ENCODE results near the gene LDLRAP1. TPM values are rescaled to one million over a fixed set of nuclear protein-coding genes. Genes with fewer than 3 reads are reported as not detected.
A peak's percentile ranks its signal among the peaks of the same experiment; 100 is the strongest.
"Not testable (repeated sequence)": the region's sequence is repeated elsewhere in the genome, so short reads cannot be mapped to it uniquely, and the experiment has no call there.

The LDLRAP1 gene
- total and polyA plus RNA-seq, 2 of the 4 experiments (the other 2 are of a cell fraction), result 4.5 to 14.4 TPM

DNA sequence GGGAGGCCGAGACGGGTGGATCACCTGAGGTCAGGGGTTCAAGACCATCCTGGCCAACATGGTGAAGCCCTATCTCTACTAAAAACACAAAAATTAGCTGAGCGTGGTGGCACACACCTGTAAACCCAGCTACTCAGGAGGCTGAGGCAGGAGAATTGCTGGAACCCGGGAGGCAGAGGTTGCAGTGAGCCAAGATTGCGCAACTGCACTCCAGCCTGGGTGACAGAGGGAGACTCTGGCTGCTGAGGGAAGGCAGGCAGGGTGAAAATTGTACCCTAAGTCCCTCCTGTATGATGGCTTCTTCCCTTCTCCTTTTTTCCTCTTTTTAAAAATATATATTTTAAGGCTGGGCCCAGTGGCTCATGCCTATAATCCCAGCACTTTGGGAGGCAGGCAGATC, 53.2 kb downstream of the LDLRAP1 start:
- H4K5ac ChIP-seq (ENCODE audit: low read depth, low read length); H2BK15ac ChIP-seq (ENCODE audit: low read depth, low read length); dilution Hi-C loops (cut with HindIII; ENCODE audit: low sequenced_read_pairs, unreplicated experiment); H3K23ac ChIP-seq (ENCODE audit: low read depth, low read length); H2AFZ ChIP-seq (replicated peaks; ENCODE audit: low read length, poor library complexity); BruUV-seq (replicated peaks); H4K91ac ChIP-seq (ENCODE audit: insufficient read depth, low read depth, low read length); H4K8ac ChIP-seq (ENCODE audit: low read depth in 2 of 2, low read length in 2 of 2); ATAC-seq (ENCODE audit: low read depth); DNase-seq; H3K9me1 ChIP-seq (ENCODE audit: insufficient read depth, low read length); H2AK9ac ChIP-seq (replicated peaks; ENCODE audit: low read depth, low read length, poor library complexity); H3K4me3 ChIP-seq (ENCODE audit: insufficient read depth, low read depth, low read length); CTCF ChIA-PET; H3K14ac ChIP-seq (replicated peaks; ENCODE audit: low read depth, low read length); H4K20me1 ChIP-seq (ENCODE audit: insufficient read depth, low read length); H3K4me1 ChIP-seq (ENCODE audit: control insufficient read depth, insufficient read depth, low read length); H2BK5ac ChIP-seq (ENCODE audit: low read depth, low read length, poor library complexity, severe bottlenecking); H3K18ac ChIP-seq (ENCODE audit: low read depth, low read length); H3K27ac ChIP-seq (ENCODE audit: insufficient read depth, low read length); H3K9ac ChIP-seq (ENCODE audit: low read depth, low read length); H2BK20ac ChIP-seq (ENCODE audit: low read depth, low read length); H3K79me1 ChIP-seq (ENCODE audit: low read depth in 1 of 2, low read length in 2 of 2); intact Hi-C loops (cut with micrococcal nuclease); H3K56ac ChIP-seq (ENCODE audit: extremely low read depth, insufficient read depth, low read length); H2BK120ac ChIP-seq (ENCODE audit: low read depth, low read length); H3K9me3 ChIP-seq (ENCODE audit: control insufficient read depth, insufficient read depth, low read length); H3K4me2 ChIP-seq (ENCODE audit: low read depth, low read length); H3K36me3 ChIP-seq (ENCODE audit: control insufficient read depth, insufficient read depth, low read length); H2AK5ac ChIP-seq (ENCODE audit: low read depth, low read length); in situ Hi-C loops (cut with MboI; ENCODE audit: low sequenced_read_pairs); H3K4ac ChIP-seq (ENCODE audit: low read depth, low read length): not testable (repeated sequence)
- peaks cover 13% of the 10 kb centered on the region for H3K27me3 ChIP-seq (ENCODE audit: control insufficient read depth, insufficient read depth, low read length)
- peak; percentile 43; the same call in 1 of the 2 replicates for TF ChIP-seq CEBPB (IDR thresholded peaks at IDR 0.05; ENCODE audit: low read depth, low read length)
- POLR2A ChIA-PET (ENCODE audit: unreplicated experiment), result interaction anchor here (0.6 kb wide), 1 partner anchor 20 kb away, joined by 5 read pairs; no protein-coding TSS in a partner anchor
- WGBS, 2 experiments (ENCODE audit: extremely low coverage in 2 of 2, insufficient read length in 1 of 2), result no CpG with 5 or more reads among the region's 5 CpGs
